ENCODE results near the gene SSRP1.

GRCh38 chr11:57343825-57344224 lies 8.1 kb upstream of the SSRP1 start:
- TF ChIP-seq CTCF (IDR thresholded peaks at IDR 0.05) (no peak), EZH2 (IDR thresholded peaks at IDR 0.05) (no peak), EZH2phosphoT487 (IDR thresholded peaks at IDR 0.05) (no peak)
